ENCODE data around the gene NARS2.

Gene NARS2

GRCh38 chr11:78417175-78417887, 157.3 kb downstream of the NARS2 start, which contains the start of gene GAB2:
Gene GAB2 (minus strand): TSS chr11:78417820. CDS start chr11:78417720, 100 bp downstream.
- Histone ChIP-seq H2BK12ac (ENCODE audit: low read length) (peak within 1 kb of the TSS; percentile 82), H3K79me2 (ENCODE audit: control insufficient read depth, insufficient read depth, low read length, poor library complexity) (peaks cover 27% of the 10 kb centered on the region), H3K36me3 (ENCODE audit: control insufficient read depth in 1 of 2, insufficient read depth in 2 of 2, low read length in 2 of 2) (no peaks in the 10 kb centered on the region), H3K18ac (ENCODE audit: low read length) (peak within 1 kb of the TSS; percentile 98), H3K9ac (ENCODE audit: low read length) (peak within 1 kb of the TSS; percentile 86), H3K14ac (ENCODE audit: low read length) (peak within 1 kb of the TSS; percentile 96), H3K9me3 (ENCODE audit: insufficient read depth, low read depth, low read length) (no peaks in the 10 kb centered on the region), H3K4me2 (ENCODE audit: low read length) (peak within 1 kb of the TSS; percentile 88), H2BK120ac (ENCODE audit: insufficient read depth, low read length, poor library complexity) (peak within 1 kb of the TSS; percentile 99), H3K4me1 (ENCODE audit: control insufficient read depth in 1 of 2, insufficient read depth in 2 of 2, low read length in 2 of 2) (peaks cover 15 to 23% of the 10 kb centered on the region in 2 experiments), H4K8ac (ENCODE audit: low read depth, low read length) (peak within 1 kb of the TSS; percentile 85), H2AFZ (ENCODE audit: insufficient read depth, low read length, poor library complexity) (peak within 1 kb of the TSS; percentile 79), H3K4me3 (ENCODE audit: low read depth, low read length) (peak within 1 kb of the TSS; percentile 94), H3K79me1 (ENCODE audit: low read length) (peaks cover 32% of the 10 kb centered on the region), H4K12ac (ENCODE audit: low read depth, low read length) (peak within 1 kb of the TSS; percentile 94), H2BK5ac (ENCODE audit: low read depth, low read length, poor library complexity) (peak within 1 kb of the TSS; percentile 97), H2AK5ac (ENCODE audit: low read length) (peak within 1 kb of the TSS; percentile 13), H3K27ac (ENCODE audit: low read depth, low read length) (peak within 1 kb of the TSS; percentile 97), H3K4ac (ENCODE audit: low read depth, low read length) (peak within 1 kb of the TSS; percentile 92), H3K27me3 (ENCODE audit: insufficient read depth, low read length) (no peaks in the 10 kb centered on the region), H4K91ac (ENCODE audit: low read depth, low read length) (peak within 1 kb of the TSS; percentile 92), H3K23ac (ENCODE audit: low read length) (no peak within 1 kb of the TSS)
- no CpG with 5 or more reads among the region's 93 CpGs for WGBS (ENCODE audit: extremely low coverage, insufficient coverage, insufficient read length)
- peak; percentile 29 to 68 for DNase-seq

- Histone ChIP-seq H3K4ac (ENCODE audit: low read depth, low read length) (peak overlapping the region; percentile 68), H3K79me2 (ENCODE audit: control insufficient read depth, insufficient read depth, low read length, poor library complexity) (peaks cover 27% of the 10 kb centered on the region), H3K14ac (ENCODE audit: low read length) (peak overlapping the region; percentile 65), H4K12ac (ENCODE audit: low read depth, low read length) (peak overlapping the region; percentile 70), H3K27me3 (ENCODE audit: insufficient read depth, low read length) (no peaks in the 10 kb centered on the region), H2AFZ (ENCODE audit: insufficient read depth, low read length, poor library complexity) (peak overlapping the region; percentile 79), H3K18ac (ENCODE audit: low read length) (peak overlapping the region; percentile 74), H2BK5ac (ENCODE audit: low read depth, low read length, poor library complexity) (peak overlapping the region; percentile 80), H3K4me1 (ENCODE audit: control insufficient read depth in 1 of 2, insufficient read depth in 2 of 2, low read length in 2 of 2) (peaks cover 15 to 23% of the 10 kb centered on the region in 2 experiments), H3K36me3 (ENCODE audit: control insufficient read depth in 1 of 2, insufficient read depth in 2 of 2, low read length in 2 of 2) (no peaks in the 10 kb centered on the region), H3K27ac (ENCODE audit: low read depth, low read length) (peak overlapping the region; percentile 95), H3K23ac (ENCODE audit: low read length) (no peak overlapping the region), H3K9ac (ENCODE audit: low read length) (peak overlapping the region; percentile 49), H3K4me2 (ENCODE audit: low read length) (peak overlapping the region; percentile 88), H2BK12ac (ENCODE audit: low read length) (peak overlapping the region; percentile 63), H2AK5ac (ENCODE audit: low read length) (peak overlapping the region; percentile 13), H3K79me1 (ENCODE audit: low read length) (peaks cover 32% of the 10 kb centered on the region), H3K9me3 (ENCODE audit: insufficient read depth, low read depth, low read length) (no peaks in the 10 kb centered on the region), H4K8ac (ENCODE audit: low read depth, low read length) (peak overlapping the region; percentile 85), H3K4me3 (ENCODE audit: low read depth, low read length) (peak overlapping the region; percentile 94), H4K91ac (ENCODE audit: low read depth, low read length) (peak overlapping the region; percentile 90), H2BK120ac (ENCODE audit: insufficient read depth, low read length, poor library complexity) (peak overlapping the region; percentile 82)
- peak; percentile 72 to 74 for DNase-seq
- no CpG with 5 or more reads among the region's 38 CpGs for WGBS (ENCODE audit: extremely low coverage, insufficient coverage, insufficient read length)
Observed at GRCh38 chr11:78416285-78417174, 158.1 kb downstream of the NARS2 start.

DNA sequence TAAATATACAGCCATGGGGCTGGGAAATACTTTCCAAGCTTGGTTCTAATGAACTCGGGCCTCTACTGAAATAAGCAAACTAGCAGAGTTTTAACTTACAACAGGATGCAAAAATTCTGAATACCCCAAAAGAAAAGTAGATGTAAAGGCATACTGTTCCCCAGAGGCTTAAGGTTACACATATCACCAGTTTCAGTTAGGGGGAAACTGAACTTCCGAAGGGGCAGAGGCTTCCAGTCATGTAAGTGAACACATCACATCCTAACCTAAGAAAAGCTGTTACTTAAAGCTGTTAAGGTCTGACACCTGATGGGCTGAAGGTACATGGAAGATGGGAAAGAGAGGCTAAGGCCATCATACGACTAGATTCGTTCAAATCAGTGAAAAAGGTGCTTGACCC, 159.3 kb downstream of the NARS2 start:
- peaks cover 1 to 2% of the 10 kb centered on the region in 2 experiments for H3K36me3 ChIP-seq (ENCODE audit: control insufficient read depth in 1 of 2, insufficient read depth in 2 of 2, low read length in 2 of 2)
- H2BK5ac ChIP-seq (ENCODE audit: low read depth, low read length, poor library complexity), result no peak overlapping the region
- no peak overlapping the region for H3K4me2 ChIP-seq (ENCODE audit: low read length)
- no peak for DNase-seq
- H3K4me1 ChIP-seq (ENCODE audit: control insufficient read depth in 1 of 2, insufficient read depth in 2 of 2, low read length in 2 of 2), result peaks cover 13 to 17% of the 10 kb centered on the region in 2 experiments
- H3K79me1 ChIP-seq (ENCODE audit: low read length), result peaks cover 30% of the 10 kb centered on the region
- H3K4me3 ChIP-seq (ENCODE audit: low read depth, low read length), result no peak overlapping the region
- no peak overlapping the region for H3K18ac ChIP-seq (ENCODE audit: low read length)
- no peak overlapping the region for H3K23ac ChIP-seq (ENCODE audit: low read length)
- H2AK5ac ChIP-seq (ENCODE audit: low read length), result no peak overlapping the region
- H2BK12ac ChIP-seq (ENCODE audit: low read length), result no peak overlapping the region
- no peaks in the 10 kb centered on the region for H3K9me3 ChIP-seq (ENCODE audit: insufficient read depth, low read depth, low read length)
- no peak overlapping the region for H3K9ac ChIP-seq (ENCODE audit: low read length)
- no peak overlapping the region for H4K91ac ChIP-seq (ENCODE audit: low read depth, low read length)
- peak overlapping the region; percentile 90 for H3K4ac ChIP-seq (ENCODE audit: low read depth, low read length)
- no peak overlapping the region for H2BK120ac ChIP-seq (ENCODE audit: insufficient read depth, low read length, poor library complexity)
- peaks cover 30% of the 10 kb centered on the region for H3K79me2 ChIP-seq (ENCODE audit: control insufficient read depth, insufficient read depth, low read length, poor library complexity)
- WGBS (ENCODE audit: extremely low coverage, insufficient coverage, insufficient read length), result no CpG with 5 or more reads among the region's 4 CpGs
- no peak overlapping the region for H4K12ac ChIP-seq (ENCODE audit: low read depth, low read length)
- H3K27me3 ChIP-seq (ENCODE audit: insufficient read depth, low read length), result no peaks in the 10 kb centered on the region
- no peak overlapping the region for H3K14ac ChIP-seq (ENCODE audit: low read length)
- peak overlapping the region; percentile 57 for H3K27ac ChIP-seq (ENCODE audit: low read depth, low read length)
- no peak overlapping the region for H4K8ac ChIP-seq (ENCODE audit: low read depth, low read length)
- H2AFZ ChIP-seq (ENCODE audit: insufficient read depth, low read length, poor library complexity), result no peak overlapping the region

DNA sequence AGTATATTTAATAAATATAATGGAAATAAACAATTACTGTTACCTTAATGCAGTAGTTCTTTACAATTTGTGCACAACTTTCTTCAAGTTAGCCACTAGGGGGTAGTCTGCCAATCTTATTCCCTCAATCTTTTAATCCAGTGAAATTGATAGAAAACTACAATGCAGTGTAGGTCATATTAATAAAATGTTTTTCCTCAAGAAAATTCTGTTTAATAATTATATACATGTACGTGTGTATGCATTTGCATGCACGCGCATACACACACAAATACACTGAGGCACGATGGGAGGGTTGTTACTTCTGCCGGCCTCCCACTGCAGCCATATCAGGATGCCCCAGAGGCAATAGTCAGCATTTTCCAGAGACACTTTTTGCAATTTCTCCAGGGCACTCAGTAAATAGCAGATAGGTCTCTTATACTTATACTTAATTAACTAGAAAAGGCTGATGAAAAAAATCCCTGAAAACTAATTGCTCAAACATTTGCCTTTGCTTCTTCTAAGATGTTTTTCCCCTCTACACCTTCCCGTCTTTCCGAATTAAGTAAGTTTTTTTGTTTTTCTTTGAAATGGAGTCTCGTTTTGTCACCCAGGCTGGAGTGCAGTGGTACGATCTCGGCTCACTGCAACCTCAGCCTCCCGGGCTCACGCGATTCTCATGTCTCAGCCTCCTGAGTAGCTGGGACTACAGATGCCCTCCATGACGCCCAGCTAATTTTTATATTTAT, 160.2 kb downstream of the NARS2 start:
- Histone ChIP-seq H2BK120ac (ENCODE audit: insufficient read depth, low read length, poor library complexity) (no peak overlapping the region), H4K12ac (ENCODE audit: low read depth, low read length) (no peak overlapping the region), H3K9ac (ENCODE audit: low read length) (no peak overlapping the region), H2BK12ac (ENCODE audit: low read length) (no peak overlapping the region), H3K9me3 (ENCODE audit: insufficient read depth, low read depth, low read length) (no peaks in the 10 kb centered on the region), H3K4me1 (ENCODE audit: control insufficient read depth in 1 of 2, insufficient read depth in 2 of 2, low read length in 2 of 2) (peaks cover 9 to 14% of the 10 kb centered on the region in 2 experiments), H3K14ac (ENCODE audit: low read length) (no peak overlapping the region), H2BK5ac (ENCODE audit: low read depth, low read length, poor library complexity) (no peak overlapping the region), H3K18ac (ENCODE audit: low read length) (no peak overlapping the region), H3K4me3 (ENCODE audit: low read depth, low read length) (no peak overlapping the region), H2AFZ (ENCODE audit: insufficient read depth, low read length, poor library complexity) (no peak overlapping the region), H2AK5ac (ENCODE audit: low read length) (no peak overlapping the region), H3K27ac (ENCODE audit: low read depth, low read length) (no peak overlapping the region), H4K8ac (ENCODE audit: low read depth, low read length) (no peak overlapping the region), H3K4ac (ENCODE audit: low read depth, low read length) (peak overlapping the region; percentile 94), H3K4me2 (ENCODE audit: low read length) (no peak overlapping the region), H4K91ac (ENCODE audit: low read depth, low read length) (no peak overlapping the region), H3K36me3 (ENCODE audit: control insufficient read depth in 1 of 2, insufficient read depth in 2 of 2, low read length in 2 of 2) (peaks cover 1 to 2% of the 10 kb centered on the region in 2 experiments), H3K79me1 (ENCODE audit: low read length) (peaks cover 27% of the 10 kb centered on the region), H3K79me2 (ENCODE audit: control insufficient read depth, insufficient read depth, low read length, poor library complexity) (peaks cover 28% of the 10 kb centered on the region), H3K27me3 (ENCODE audit: insufficient read depth, low read length) (no peaks in the 10 kb centered on the region), H3K23ac (ENCODE audit: low read length) (no peak overlapping the region)
- peak in 1 of 2 donors; percentile 50 for DNase-seq
- no CpG with 5 or more reads among the region's 14 CpGs for WGBS (ENCODE audit: extremely low coverage, insufficient coverage, insufficient read length)

Measured in trophoblast cell (in vitro differentiated cells and primary cell).